ENCODE measurements around the gene KCNJ4.

The KCNJ4 gene

DNA sequence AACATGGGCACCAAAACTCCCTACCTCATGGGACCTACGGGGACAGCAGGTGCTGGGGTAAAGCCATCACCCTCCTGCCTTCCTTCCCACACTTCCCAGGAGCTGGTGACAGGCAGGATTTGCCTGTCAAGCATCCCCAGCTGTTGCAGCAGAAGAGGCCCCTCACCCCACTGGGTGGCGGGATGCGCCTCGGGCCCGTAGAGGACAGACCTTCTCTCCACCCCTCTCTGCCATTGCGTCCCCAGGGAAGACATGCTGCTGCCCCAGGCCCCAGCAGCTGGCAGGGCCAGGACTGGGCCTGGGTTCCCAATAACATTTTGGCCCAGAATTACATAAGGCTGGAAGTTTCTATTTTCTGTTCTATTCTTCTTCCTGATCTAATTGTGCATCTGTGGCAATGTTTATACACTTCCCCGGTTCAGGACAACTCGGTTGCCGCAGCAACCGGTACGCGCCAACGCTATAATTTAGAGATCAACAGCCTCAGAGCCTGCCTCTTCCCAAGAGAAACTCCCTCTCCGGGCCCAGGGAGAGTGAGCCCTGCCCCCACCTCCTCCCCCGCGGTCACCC is 25.4 kb downstream of the KCNJ4 start:
- DNase-seq (ENCODE audit: low spot score), result no peak

DNA sequence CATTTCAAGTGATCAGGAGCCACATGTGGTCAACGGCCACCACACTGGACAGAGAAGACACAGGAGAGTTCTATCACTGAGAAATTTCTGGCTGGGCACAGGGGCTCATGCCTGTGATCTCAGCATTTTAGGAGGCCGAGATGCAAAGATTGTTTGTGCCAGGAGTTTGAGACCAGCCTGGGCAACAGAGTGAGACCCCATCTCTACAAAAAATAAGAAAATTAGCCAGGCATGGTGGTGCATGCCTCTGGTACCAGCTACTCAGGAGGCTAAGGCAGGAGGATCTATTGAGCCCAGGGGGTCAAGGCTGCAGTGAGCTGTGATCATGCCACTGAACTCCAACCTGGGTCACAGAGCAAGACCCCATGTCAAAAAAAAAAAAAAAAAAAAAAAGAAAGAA is 26.3 kb downstream of the KCNJ4 start:
- no peak for DNase-seq (ENCODE audit: low spot score)

DNA sequence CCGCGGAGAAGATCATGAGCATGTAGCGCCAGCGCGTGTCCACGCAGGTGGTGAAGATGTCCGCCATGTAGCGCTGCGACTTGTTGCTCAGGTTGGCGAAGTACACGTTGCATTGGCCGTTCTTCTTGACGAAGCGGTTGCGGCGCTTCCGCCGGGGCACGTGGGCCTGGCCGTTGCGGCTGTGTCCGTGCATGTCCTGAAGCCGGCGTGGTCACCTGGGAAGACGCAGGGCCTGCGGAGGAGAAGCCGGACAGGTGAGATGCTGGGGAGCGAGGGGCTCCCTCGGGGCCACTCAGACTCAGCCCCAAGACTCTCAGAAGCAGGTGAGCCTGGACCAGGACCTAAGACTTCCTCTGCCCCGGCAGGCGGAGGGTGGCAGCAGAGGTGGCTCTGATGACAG is 27.1 kb downstream of the KCNJ4 start:
- DNase-seq (ENCODE audit: low spot score), result no peak

DNA sequence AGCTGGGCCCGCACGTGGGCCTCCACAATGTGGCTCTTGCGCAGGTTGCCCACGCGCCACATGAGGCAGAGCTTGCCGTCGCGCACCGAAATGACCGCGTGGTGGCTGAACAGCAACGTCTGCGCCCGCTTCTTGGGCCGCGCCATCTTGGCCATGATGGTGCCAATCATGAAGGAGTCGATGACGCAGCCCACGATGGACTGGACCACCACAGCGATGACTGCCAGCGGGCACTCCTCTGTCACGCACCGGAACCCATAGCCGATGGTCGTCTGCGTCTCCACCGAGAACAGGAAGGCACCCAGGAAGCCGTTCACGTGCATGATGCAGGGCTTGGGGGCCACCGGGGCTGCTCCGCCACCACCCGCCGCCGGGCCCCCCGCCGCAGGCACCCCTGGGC is 27.5 kb downstream of the KCNJ4 start:
- DNase-seq (ENCODE audit: low spot score), result no peak

DNA sequence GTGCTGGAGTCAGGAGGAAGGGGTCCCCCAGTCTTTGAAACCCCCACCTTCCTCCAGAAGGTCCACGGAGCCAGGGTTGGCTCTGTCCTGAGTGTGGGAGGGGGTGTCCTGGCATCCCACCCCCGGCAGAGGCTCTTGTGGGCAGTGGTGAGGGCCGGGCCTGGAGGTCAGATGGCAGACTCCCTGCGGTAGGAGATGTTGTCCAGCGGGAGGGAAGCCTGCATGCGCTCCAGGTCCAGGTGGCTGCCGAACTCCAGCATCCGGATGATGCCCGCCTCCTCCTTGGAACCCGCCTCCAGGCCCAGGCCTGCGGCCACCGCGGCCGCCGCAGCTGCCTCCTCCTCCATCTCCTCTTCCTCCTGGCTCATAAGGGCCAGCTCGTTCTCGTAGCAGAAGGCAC is 28.4 kb downstream of the KCNJ4 start:
- no peak for DNase-seq (ENCODE audit: low spot score)

DNA sequence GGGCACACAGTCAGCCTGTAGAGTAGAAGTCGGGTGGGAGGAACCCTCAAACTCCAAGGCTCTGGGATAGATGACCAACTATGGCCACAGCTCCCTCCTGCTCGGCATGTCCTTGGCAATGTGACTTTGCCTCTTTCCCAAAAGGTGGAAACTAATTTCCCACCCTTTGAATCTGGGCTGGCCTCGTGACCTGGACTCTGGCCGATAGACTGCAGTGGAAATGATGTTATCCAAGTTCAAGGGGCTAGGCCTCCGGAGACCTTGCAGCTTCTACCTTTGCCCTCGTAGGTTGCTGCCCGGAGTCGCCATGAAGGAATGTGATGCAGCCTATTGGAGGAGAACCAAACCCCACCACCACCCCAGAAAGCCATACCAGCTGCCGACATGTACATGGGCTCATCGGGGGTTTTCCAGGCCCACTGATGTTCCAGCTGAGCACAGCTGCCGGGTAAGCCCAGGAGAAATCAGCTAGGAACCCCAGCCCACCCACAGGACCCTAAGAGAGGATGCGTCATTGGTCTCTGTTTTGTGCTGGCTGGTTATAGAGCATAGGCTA is 30.4 kb downstream of the KCNJ4 start:
- DNase-seq (ENCODE audit: low spot score), result no peak

DNA sequence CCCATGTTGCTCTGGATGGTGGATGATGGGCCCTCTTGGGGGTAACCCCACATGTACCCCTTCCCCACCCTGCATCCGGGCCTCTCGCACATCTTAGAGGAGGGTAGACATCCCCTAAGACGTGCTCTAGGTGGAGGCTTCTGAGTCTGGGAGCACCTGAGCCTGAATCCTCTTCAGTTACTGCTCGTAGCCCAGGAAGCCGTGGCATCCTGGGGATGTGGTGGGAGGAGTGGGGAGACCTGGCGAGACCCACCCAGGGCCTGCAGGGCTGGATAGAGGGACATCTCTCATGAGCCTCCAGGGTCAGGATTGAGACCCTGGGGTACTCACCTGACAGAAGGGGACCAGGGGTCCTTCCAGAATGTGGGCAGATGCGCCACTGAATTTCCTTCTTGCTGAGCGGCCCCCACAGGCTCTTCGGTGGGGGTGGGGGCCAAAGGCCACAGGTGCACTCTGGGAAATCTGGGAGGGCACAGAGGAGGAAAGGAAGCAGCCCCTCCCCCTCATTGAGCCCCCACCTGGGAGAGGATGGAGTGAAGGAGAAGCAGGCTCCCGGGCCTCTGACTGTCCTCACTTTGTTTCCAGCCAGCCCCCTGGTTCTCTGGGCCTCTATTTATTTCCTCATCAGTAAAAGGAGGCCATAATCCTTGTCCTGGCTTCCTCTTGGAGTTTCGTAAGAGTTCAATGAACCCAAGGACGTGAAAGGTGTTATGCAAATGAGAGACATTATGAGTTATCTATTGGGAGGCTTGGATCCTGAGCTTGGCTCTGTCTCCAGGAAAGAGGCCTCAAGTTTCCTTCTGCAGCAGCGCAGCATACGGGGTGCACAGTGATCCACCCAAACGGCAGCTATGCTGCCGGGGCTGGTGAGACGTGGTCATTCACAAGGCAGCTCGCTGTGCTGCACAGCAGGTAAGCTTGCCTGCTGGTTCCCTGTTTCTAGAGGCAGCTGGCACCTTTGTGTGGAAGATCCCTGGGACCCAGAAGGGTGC is 31.2 kb downstream of the KCNJ4 start:
- DNase-seq (ENCODE audit: low spot score), result no peak

DNA sequence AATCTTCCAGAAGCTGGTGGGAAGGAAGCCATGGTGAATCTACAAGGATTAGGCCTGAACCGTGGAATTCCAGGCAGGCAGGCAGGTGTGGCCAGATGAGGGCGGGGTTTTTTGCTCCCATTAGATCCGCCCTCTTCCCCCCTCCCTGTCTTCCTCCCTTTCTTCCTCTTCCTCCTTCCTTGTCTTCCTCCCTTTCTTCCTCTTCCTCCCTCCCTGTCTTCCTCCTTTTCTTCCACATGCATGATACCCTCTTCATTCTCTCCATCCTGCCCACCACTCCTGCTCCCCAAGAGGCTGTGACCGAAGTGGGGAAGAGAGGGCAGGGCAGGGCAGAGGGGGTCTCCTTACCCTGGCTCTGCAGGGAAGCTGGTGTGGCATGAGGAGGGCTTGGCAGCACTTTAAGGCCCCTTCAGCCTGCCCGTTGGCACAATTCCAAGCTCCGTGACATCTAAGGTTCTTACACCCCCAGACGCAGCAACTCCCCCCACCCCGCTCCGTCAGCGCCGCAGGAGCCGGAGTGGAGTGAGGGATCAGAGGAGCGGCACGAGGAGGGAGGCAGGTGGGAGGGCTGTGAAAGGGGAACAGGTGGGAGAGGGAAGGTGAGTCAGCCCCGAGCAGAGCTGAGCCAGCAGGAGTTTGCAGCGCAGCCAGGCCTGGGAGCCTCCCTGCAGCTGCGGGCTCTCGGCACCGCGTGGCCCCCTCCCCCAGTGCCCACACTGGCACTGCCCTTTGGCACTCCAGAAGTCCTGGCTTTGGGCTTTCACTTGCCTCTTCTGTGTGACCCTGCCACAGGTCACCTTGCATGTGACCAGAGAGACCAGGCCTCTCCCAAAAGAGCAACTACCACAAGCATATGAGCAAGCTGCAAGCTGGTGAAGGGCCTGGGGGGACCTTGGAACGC is 32.1 kb downstream of the KCNJ4 start:
- no peak for DNase-seq (ENCODE audit: low spot score)

DNA sequence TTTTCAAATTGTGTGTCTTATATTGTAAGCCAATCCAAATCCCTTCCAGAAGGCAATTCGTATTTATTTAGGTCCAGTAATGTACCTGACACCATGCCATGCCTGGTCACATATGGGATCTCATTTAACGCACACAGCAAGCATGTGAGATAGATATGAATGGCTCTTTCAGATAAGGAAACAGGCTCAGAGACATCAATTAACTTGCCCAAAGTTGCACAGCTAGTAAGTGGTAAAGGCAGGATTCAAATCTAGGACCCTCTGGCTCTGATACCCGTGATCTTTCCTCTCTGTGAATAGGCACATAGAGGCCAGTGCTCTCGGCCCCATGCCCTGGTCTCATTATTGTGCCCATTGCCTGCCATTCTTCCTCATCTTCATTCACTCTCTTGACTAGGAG is 34.3 kb downstream of the KCNJ4 start:
- no peak for DNase-seq (ENCODE audit: low spot score)

DNA sequence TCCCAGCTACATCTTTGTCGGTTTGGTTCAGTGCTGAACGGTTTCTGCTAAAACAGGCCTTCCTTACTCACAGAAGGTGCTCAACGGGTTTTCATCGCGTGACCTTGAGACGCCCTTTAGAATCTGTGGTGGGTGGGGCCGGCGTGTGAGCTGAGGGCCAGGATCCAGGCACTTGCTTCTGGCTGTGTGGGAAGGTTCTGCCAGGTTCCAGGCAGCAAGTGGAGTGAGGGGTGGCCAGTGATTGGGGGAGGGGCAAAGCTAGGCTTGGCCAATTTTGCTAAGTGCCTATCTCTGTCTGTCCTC is 35.2 kb downstream of the KCNJ4 start:
- DNase-seq (ENCODE audit: low spot score), result no peak

DNA sequence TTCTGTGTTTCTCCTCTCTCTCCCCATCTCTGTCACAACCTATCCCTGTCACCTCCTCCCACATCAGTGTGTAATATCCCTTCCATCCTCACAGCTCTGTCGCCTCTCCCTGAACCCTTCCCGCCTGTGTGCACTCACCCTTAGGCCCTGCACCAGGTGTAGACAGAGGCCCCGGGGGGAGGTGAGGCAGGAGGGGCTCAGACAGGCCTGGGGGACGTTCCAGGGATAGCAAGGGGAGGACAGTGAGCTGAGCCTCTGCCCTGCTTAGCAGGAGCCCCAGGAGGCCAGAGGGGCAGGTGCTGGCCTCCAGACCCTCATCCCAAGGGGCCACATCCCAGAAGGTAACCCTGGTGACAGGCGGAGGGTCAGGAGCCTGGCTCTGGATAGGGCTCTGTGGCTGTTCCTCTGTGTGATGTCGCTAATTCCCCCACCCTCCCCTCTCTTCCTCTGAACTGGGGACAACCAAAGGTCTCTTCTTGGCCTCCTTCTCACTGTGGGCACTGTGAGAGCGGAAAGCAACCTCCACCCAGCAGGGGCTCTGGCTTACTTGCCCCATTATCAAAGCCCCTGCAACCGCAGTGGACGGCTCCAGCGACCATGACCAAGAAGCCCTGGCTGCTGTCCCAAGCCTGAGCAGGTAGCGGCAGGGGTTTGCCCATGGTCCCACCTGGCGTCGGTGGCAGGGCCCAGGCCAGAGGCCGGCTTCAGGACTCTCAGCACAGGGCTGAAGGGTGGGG is 35.7 kb downstream of the KCNJ4 start:
- DNase-seq (ENCODE audit: low spot score), result no peak

DNA sequence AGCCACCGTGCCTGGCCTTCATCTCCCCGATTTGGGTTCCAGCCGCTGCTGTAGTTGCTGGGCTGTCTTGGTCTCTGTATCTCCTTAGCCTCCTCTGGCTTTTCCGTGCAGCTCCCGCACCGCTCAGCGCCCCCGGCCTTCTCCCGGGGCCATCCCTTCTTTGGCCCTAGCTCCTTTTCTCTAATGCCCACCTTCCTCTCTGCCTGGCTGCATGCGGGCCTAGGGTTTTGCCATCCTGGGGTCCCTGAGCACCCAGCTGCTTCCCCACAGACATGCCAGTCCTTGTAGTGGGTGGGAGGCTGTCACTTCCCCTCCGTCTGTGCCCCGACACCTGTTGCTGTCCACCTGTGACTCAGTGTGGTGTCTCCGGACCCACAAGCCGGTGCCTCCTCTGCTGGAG is 36.4 kb downstream of the KCNJ4 start:
- no peak for DNase-seq (ENCODE audit: low spot score)

DNA sequence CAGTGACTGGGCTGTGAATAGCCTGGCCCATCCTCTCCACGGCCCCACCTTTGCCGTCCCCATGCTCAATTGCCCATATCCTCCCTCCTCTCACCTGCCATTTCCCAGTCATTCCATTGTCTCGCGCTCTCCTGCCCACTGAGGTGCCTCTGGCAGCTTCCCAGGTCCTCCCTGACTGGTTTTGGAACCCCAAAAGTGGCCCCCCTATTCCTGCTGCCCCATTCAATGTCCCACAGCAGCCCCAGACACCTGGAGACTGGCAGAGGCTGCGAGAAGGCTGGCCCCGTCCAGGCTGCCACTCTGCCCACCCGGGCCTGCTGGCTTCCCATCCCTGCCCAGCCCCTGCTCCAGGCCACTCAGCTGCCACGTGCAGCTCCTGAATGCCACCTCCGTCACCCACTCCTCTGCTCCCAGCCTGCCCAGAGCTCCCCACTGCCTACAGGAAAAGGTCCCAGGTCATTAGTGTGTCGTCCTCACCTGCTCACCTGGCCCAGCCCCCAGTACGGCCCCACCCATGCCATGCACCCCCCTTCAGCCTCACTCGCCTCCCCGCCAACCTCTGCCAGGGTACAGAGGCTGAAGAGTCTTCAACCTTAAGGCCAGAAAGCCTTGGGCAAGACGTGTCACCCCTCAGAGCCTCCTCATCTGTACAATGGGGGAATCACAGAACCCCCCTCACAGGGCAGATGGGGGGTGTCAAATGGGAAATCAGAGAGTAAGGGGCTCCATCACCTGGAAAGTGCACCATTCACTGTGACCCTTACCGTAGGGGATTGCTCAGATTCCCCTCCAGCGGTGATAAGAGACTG is 37.5 kb downstream of the KCNJ4 start:
- DNase-seq (ENCODE audit: low spot score), result no peak

DNA sequence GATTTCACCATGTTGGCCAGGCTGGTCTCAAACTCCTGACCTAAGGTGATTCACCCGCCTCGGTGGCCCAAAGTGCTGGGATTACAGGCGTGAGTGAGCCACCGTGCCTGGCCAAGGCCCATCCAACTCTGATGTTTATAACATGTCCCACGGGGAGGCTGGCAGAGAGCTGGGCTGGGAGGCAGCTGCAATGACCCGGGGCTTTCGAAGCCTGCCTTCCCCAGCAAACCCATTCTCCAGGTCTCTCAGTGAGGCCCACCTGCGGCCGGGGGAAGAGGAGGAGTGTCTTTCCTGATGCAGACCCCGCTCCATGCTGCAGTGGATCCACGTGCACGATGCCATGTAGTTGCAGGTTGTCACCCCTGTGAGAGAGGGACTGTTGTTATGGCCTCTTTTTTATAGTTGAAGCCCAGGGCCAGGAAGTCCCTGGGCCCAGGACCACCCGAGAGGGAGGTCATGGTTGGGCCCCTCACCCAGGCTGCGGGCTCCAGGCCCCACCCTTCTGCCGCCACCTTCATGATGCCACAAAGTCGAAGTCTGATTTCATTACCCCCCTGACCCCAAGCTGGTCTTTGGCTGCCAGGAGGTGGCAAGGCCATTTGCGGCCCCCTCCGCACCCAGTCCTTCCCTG is 38.3 kb downstream of the KCNJ4 start:
- no peak for DNase-seq (ENCODE audit: low spot score)

DNA sequence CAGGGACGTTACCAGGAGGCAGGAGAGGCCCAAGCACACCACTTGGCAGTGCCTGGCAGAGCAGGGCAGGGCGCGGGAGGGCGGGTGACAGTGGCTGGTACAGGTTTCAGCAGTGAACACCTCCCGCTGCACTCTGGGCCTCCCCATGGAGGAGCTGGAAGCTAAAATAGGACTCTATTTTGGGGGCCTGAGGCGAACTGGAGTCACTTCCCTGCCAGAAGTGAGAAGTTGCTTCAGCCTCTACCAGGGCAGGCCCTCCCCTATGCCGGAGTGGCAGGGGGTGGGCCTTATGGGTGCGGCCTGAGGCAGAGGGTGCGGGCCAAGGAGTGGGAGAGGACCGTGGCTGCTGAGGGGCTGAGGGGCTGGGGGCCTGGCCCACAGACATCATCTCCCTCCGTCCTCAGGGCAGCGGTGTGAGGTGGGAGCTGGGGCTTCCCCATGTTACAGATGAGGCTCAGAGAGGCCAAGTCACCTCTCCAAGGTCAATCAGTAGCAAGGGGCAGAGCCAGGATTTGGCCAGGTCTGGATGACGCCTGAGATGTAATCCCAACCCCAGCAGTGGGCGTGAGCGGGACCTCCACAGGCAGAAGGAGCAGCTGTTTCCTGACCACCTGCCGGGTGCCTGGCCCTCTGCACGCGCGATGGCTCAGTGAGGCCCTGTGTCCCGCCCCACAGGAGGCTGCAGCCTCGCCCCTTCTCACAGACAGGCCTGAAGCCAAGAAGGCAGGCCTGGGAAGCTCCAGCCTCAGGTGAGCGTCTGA is 39.3 kb downstream of the KCNJ4 start:
- no peak for DNase-seq (ENCODE audit: low spot score)

DNA sequence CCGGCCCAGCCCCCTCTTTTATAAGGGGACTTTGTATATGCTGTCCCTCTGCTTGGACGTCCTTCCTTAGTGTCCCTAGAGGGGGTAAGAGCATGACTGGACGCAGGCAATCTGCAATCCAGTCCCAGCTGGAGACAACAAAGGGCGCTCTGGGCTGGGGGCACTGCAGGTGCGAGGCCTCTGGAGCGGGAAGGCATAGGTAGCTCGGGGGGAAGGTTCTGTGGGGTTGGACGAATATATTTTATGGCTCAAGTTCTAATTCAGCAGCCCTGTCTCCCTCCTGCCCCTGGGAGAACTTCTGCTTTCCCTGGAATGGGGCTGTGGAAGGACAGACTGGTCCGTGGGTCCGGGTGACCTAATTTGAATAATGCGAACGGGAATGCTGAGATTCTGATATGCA is 40.0 kb downstream of the KCNJ4 start:
- no peak for DNase-seq (ENCODE audit: low spot score)

DNA sequence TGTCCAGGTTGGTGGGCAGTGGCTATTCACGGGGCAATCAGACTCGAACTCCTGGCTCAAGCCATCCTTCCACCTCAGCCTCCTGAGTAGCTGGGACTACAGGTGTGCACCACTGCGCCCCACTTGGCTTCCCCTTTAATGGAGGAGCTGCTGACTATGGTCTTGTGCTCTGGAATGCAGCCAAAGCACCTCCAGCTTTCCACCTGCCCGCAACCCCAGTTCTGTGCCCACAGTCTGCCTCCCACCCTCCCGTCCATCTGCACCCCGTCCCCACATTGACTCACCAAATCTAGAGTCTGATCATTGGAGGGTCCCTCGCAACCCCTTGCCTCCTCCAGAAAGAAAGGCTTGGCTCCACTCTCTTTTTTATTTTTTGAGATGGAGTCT is 41.0 kb downstream of the KCNJ4 start:
- no peak for DNase-seq (ENCODE audit: low spot score)

DNA sequence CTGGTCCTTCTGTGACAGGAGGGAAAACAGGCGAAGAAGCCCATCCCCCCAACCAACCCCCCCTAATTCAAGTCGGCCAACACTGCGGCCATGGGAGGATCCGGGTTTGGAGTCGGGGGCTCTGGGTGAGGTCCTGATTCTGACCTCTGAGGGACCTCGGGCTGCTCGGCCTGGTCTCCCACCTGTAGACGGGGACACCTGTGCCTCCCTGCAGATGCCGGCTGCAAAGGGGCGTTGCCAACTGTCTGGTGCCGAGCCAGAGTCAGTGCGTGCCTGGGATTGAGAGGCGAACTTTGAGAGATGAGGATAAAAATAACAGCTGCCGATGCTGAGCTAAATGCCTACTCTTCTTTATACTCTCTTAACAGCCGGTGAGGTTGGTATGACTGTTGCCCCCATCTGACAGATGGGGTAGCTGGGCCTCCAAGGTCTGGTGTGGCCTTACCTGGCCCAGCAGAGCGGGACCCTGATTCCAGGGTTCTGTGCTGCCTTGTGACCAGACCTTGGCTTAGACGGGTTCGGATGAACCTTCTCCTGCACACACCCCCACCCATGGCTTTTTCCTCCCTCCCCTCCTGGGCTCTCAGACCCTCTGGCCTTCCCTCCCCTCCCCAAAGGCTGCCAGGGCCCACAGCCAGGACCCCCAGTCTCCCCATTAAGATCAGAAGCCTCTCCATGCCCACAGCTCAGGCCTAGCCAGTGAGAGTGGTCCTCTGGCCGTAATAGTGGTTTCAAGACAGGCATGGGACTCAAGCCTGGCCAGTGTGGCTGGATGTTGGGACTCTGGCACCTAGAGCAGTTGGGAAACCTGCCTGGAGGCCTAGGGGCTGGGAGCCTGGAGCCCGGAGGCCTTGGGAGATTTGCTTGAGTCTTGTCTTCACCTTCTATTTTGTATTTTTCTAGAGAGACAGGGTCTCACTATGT is 41.7 kb downstream of the KCNJ4 start:
- DNase-seq (ENCODE audit: low spot score), result peak; percentile 26

Data from AG08395 (cell line).